HepG2 (cell line): ENCODE results near the gene C22orf31. TPM values are rescaled to one million over a fixed set of nuclear protein-coding genes. Genes with fewer than 3 reads are reported as not detected.
A peak's percentile ranks its signal among the peaks of the same experiment; 100 is the strongest.

Experiments used
- CHD2 ChIP-seq: IDR thresholded peaks from 2 replicates; pipeline ENCODE4 v1.6.1; 2011; ENCODE audit warnings: low read depth, low read length, improper control_type of control experiment
- FOXM1 ChIP-seq: sonication (generic); formaldehyde crosslinking; IDR thresholded peaks from 2 replicates; pipeline ENCODE4 v1.5.0; 2020; ENCODE audit warnings: missing genetic modification reagents
- HDAC2 ChIP-seq: sonication (generic); formaldehyde crosslinking; IDR thresholded peaks from 2 replicates; pipeline ENCODE4 v1.4.0; 2020; ENCODE audit warnings: missing genetic modification reagents
- HIVEP1 ChIP-seq: sonication (generic); formaldehyde crosslinking; IDR thresholded peaks from 2 replicates; pipeline ENCODE4 v1.4.0; 2020; ENCODE audit warnings: mild to moderate bottlenecking, missing genetic modification reagents
- KDM3A ChIP-seq: IDR thresholded peaks from 2 replicates; pipeline ENCODE4 v1.6.1; 2018; ENCODE audit warnings: low read depth, missing compliant biosample characterization
- MBNL3 ChIP-seq: fragments of 250-450 bp; sonication (Bioruptor Pico); conservative IDR thresholded peaks from 2 replicates; pipeline ENCODE4 v1.8.0; 2022; ENCODE audit warnings: mild to moderate bottlenecking, inconsistent platforms
- NR2F6 ChIP-seq, 2 experiments: IDR thresholded peaks; 2 replicates each; pipeline ENCODE4 v1.6.1; 2016; ENCODE audit warnings: antibody characterized with exemption in 1 of 2, mild to moderate bottlenecking in 1 of 2
- SMAD9 ChIP-seq: sonication (generic); formaldehyde crosslinking; IDR thresholded peaks from 2 replicates; pipeline ENCODE4 v1.5.1; 2020; ENCODE audit warnings: mild to moderate bottlenecking, missing genetic modification reagents
- SSRP1 ChIP-seq: IDR thresholded peaks from 2 replicates; pipeline ENCODE4 v1.6.1; 2016; ENCODE audit warnings: control low read depth
- ZNF263 ChIP-seq: sonication (generic); formaldehyde crosslinking; IDR thresholded peaks from 2 replicates; pipeline ENCODE4 v1.4.0; 2020; ENCODE audit warnings: missing genetic modification reagents
- ZNF605 ChIP-seq: sonication (generic); formaldehyde crosslinking; IDR thresholded peaks from 2 replicates; pipeline ENCODE4 v1.8.0; 2022; ENCODE audit warnings: mild to moderate bottlenecking, missing genetic modification reagents
- ZNF720 ChIP-seq: sonication (generic); formaldehyde crosslinking; IDR thresholded peaks from 2 replicates; pipeline ENCODE4 v1.4.0; 2020; ENCODE audit warnings: missing genetic modification reagents
- polyA plus RNA-seq, 8 experiments: library from polyadenylated mRNA; depleted of rRNA in 3 of 8; stranded (reverse) in 7 of 8; unstranded in 1 of 8; fragments of >200 nt; fragmentation: Illumina TruSeq in 4 of 8; extraction: Trizol in 4 of 8; gene quantifications; 2 replicates each; pipeline versions ENCODE4 v1.2.1 to v1.2.3, GENCODE V29; 2011 to 2016; ENCODE audit warnings: low read depth in 4 of 8, missing spikeins in 1 of 8, mixed read lengths in 1 of 8; ENCODE audit not compliant: insufficient read depth in 1 of 8
- total RNA-seq, 5 experiments: library from RNA; depleted of rRNA; stranded (reverse); fragments of >200 nt; fragmentation: Illumina TruSeq; extraction: Trizol; gene quantifications; 2 replicates each; pipeline ENCODE4 v1.2.3, GENCODE V29; 2016; ENCODE audit warnings: low read depth in 1 of 5
- TF ChIP-seq, protein P1 (sequence below): sonication (generic); formaldehyde crosslinking; IDR thresholded peaks from 2 replicates; pipeline ENCODE4 v1.4.0; 2020; ENCODE audit warnings: missing genetic modification reagents
- TF ChIP-seq, protein P2 (sequence below): sonication (generic); formaldehyde crosslinking; IDR thresholded peaks from 2 replicates; pipeline ENCODE4 v1.4.0; 2020; ENCODE audit warnings: missing genetic modification reagents
- TF ChIP-seq, protein P3 (sequence below): sonication (generic); formaldehyde crosslinking; IDR thresholded peaks from 2 replicates; pipeline ENCODE4 v1.4.0; 2020; ENCODE audit warnings: missing genetic modification reagents, borderline replicate concordance
- TF ChIP-seq, protein P4 (sequence below): IDR thresholded peaks from 2 replicates; pipeline ENCODE4 v1.6.1; 2016; ENCODE audit warnings: mild to moderate bottlenecking, missing biosample characterization, missing genetic modification reagents
- TF ChIP-seq, protein P5 (sequence below): sonication (generic); formaldehyde crosslinking; conservative IDR thresholded peaks from 2 replicates; pipeline ENCODE4 v1.4.0; 2020; ENCODE audit warnings: missing genetic modification reagents
- TF ChIP-seq, protein P6 (sequence below): sonication (generic); formaldehyde crosslinking; IDR thresholded peaks from 2 replicates; pipeline ENCODE4 v1.5.1; 2020; ENCODE audit warnings: mild to moderate bottlenecking, missing genetic modification reagents, moderate library complexity

Gene C22orf31
- total and polyA plus RNA-seq, 2 of the 13 experiments (the other 11 are each of a cell fraction or from before 2014, with no cell fraction given) = not detected

DNA sequence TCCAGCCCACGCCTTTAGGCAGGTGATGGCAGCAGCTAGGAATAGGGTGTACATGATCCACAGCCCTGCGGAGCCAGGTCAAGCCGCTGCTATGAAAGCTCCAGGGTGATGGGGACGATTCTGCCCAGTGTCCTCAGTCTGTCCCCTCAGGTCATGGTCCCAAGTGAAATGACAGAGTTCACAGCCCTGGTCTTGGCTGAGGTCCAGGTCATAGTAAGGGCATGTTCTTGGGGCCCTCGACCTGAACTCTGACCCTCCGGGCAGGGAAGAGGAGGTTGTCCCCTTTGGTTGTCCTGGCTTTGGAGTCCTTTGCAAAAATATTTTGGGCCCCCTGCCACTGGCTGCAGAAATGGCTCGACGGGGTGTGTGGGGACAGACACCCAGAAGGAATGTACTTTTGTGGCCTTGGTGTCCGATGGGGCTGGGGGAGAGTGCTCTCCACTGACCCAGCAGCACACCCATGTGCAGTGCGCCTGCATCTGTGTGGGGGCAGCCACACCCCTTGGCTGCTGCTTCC lies 7.3 kb downstream of the C22orf31 start (continued):
- TF ChIP-seq, protein P1, sequence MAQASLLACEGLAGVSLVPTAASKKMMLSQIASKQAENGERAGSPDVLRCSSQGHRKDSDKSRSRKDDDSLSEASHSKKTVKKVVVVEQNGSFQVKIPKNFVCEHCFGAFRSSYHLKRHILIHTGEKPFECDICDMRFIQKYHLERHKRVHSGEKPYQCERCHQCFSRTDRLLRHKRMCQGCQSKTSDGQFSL (CRISPR knock-in tag) = no peak
- no peak for TF ChIP-seq SMAD9 (CRISPR knock-in tag)
- no peak for TF ChIP-seq MBNL3 (CRISPR knock-in tag)
- 0 out of 2 replicates have a peak, but pooled peaks have one; percentile 46 for TF ChIP-seq ZNF605 (CRISPR knock-in tag)
- TF ChIP-seq KDM3A (CRISPR knock-in tag) = no peak
- no peak for TF ChIP-seq CHD2
- no peak for TF ChIP-seq ZNF263 (CRISPR knock-in tag)
- no peak for TF ChIP-seq FOXM1 (CRISPR knock-in tag)
- TF ChIP-seq, protein P2, sequence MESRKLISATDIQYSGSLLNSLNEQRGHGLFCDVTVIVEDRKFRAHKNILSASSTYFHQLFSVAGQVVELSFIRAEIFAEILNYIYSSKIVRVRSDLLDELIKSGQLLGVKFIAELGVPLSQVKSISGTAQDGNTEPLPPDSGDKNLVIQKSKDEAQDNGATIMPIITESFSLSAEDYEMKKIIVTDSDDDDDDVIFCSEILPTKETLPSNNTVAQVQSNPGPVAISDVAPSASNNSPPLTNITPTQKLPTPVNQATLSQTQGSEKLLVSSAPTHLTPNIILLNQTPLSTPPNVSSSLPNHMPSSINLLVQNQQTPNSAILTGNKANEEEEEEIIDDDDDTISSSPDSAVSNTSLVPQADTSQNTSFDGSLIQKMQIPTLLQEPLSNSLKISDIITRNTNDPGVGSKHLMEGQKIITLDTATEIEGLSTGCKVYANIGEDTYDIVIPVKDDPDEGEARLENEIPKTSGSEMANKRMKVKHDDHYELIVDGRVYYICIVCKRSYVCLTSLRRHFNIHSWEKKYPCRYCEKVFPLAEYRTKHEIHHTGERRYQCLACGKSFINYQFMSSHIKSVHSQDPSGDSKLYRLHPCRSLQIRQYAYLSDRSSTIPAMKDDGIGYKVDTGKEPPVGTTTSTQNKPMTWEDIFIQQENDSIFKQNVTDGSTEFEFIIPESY (CRISPR knock-in tag) = peak; percentile 45; the same call in 1 of the 2 replicates
- TF ChIP-seq, protein P3, sequence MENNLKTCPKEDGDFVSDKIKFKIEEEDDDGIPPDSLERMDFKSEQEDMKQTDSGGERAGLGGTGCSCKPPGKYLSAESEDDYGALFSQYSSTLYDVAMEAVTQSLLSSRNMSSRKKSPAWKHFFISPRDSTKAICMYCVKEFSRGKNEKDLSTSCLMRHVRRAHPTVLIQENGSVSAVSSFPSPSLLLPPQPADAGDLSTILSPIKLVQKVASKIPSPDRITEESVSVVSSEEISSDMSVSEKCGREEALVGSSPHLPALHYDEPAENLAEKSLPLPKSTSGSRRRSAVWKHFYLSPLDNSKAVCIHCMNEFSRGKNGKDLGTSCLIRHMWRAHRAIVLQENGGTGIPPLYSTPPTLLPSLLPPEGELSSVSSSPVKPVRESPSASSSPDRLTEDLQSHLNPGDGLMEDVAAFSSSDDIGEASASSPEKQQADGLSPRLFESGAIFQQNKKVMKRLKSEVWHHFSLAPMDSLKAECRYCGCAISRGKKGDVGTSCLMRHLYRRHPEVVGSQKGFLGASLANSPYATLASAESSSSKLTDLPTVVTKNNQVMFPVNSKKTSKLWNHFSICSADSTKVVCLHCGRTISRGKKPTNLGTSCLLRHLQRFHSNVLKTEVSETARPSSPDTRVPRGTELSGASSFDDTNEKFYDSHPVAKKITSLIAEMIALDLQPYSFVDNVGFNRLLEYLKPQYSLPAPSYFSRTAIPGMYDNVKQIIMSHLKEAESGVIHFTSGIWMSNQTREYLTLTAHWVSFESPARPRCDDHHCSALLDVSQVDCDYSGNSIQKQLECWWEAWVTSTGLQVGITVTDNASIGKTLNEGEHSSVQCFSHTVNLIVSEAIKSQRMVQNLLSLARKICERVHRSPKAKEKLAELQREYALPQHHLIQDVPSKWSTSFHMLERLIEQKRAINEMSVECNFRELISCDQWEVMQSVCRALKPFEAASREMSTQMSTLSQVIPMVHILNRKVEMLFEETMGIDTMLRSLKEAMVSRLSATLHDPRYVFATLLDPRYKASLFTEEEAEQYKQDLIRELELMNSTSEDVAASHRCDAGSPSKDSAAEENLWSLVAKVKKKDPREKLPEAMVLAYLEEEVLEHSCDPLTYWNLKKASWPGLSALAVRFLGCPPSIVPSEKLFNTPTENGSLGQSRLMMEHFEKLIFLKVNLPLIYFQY (CRISPR knock-in tag) = no peak
- TF ChIP-seq, protein P4, sequence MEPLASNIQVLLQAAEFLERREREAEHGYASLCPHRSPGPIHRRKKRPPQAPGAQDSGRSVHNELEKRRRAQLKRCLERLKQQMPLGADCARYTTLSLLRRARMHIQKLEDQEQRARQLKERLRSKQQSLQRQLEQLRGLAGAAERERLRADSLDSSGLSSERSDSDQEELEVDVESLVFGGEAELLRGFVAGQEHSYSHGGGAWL (CRISPR knock-in tag) = 0 out of 2 replicates have a peak, but pooled peaks have one; percentile 17
- TF ChIP-seq HDAC2 (CRISPR knock-in tag) = no peak
- peak; percentile 72; the same call in 1 of the 2 replicates for TF ChIP-seq SSRP1 (CRISPR knock-in tag)
- TF ChIP-seq HIVEP1 (CRISPR knock-in tag) = 0 out of 2 replicates have a peak, but pooled peaks have one; percentile 44
- no peak for TF ChIP-seq ZNF720
- TF ChIP-seq, protein P5, sequence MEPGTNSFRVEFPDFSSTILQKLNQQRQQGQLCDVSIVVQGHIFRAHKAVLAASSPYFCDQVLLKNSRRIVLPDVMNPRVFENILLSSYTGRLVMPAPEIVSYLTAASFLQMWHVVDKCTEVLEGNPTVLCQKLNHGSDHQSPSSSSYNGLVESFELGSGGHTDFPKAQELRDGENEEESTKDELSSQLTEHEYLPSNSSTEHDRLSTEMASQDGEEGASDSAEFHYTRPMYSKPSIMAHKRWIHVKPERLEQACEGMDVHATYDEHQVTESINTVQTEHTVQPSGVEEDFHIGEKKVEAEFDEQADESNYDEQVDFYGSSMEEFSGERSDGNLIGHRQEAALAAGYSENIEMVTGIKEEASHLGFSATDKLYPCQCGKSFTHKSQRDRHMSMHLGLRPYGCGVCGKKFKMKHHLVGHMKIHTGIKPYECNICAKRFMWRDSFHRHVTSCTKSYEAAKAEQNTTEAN (CRISPR knock-in tag) = no peak
- TF ChIP-seq, protein P6, sequence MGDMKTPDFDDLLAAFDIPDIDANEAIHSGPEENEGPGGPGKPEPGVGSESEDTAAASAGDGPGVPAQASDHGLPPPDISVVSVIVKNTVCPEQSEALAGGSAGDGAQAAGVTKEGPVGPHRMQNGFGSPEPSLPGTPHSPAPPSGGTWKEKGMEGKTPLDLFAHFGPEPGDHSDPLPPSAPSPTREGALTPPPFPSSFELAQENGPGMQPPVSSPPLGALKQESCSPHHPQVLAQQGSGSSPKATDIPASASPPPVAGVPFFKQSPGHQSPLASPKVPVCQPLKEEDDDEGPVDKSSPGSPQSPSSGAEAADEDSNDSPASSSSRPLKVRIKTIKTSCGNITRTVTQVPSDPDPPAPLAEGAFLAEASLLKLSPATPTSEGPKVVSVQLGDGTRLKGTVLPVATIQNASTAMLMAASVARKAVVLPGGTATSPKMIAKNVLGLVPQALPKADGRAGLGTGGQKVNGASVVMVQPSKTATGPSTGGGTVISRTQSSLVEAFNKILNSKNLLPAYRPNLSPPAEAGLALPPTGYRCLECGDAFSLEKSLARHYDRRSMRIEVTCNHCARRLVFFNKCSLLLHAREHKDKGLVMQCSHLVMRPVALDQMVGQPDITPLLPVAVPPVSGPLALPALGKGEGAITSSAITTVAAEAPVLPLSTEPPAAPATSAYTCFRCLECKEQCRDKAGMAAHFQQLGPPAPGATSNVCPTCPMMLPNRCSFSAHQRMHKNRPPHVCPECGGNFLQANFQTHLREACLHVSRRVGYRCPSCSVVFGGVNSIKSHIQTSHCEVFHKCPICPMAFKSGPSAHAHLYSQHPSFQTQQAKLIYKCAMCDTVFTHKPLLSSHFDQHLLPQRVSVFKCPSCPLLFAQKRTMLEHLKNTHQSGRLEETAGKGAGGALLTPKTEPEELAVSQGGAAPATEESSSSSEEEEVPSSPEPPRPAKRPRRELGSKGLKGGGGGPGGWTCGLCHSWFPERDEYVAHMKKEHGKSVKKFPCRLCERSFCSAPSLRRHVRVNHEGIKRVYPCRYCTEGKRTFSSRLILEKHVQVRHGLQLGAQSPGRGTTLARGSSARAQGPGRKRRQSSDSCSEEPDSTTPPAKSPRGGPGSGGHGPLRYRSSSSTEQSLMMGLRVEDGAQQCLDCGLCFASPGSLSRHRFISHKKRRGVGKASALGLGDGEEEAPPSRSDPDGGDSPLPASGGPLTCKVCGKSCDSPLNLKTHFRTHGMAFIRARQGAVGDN (CRISPR knock-in tag) = peak; percentile 60
- peak; percentile 70 for TF ChIP-seq NR2F6 (IDR thresholded peaks at IDR 0.05)
- peak; percentile 36; the same call in 1 of the 2 replicates for TF ChIP-seq NR2F6 (CRISPR knock-in tag; IDR thresholded peaks at IDR 0.05)
